ENCODE results near the gene GPSM1.

GPSM1 gene

GRCh38 chr9:136355616-136356557 lies 28.5 kb downstream of the GPSM1 start:
- no peaks in the 10 kb centered on the region for H3K9me3 ChIP-seq (ENCODE audit: control insufficient read depth, insufficient read depth, low read length)
- WGBS (ENCODE audit: insufficient coverage, insufficient read length) = no CpG with 5 or more reads among the region's 54 CpGs
- no peaks in the 10 kb centered on the region for H3K27me3 ChIP-seq (ENCODE audit: control insufficient read depth, insufficient read depth, low read length)
- no peaks in the 10 kb centered on the region; the same call in 1 of the 2 replicates for H3K36me3 ChIP-seq (ENCODE audit: control insufficient read depth, insufficient read depth, low read length)
- H3K27ac ChIP-seq (ENCODE audit: low read length) = no peak overlapping the region
- peaks cover 2% of the 10 kb centered on the region; the same call in 1 of the 2 replicates for H3K4me1 ChIP-seq (ENCODE audit: control insufficient read depth, insufficient read depth, low read length)
- H3K4me3 ChIP-seq (ENCODE audit: low read length) = no peak overlapping the region
- no peak for DNase-seq (ENCODE audit: low read depth, low spot score)

DNA sequence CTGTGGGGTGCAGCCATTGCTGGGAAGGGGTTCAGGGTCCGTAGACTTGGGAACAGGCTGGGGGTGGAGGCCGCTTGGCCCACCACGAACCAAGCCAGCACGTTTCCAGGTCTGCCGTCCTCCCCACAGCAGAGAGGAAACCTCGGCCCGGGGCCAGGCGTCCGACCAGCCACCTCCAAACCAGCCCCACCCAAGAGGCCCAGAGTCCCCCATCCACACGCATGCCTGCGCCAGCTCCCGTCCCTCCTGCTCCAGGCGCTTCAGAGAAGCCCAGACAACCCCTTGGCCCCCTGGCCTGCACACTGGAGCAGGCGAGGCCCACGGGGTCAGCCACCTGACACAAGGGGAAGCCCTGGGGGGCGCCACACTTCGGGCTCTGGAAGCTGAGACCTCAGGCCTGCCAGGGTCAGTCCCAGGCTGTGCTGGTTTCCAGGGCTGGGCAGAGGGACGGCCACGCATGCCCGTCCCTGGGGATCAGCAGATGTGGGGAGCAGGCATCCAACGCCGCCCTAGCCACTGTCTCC lies 29.9 kb downstream of the GPSM1 start:
- Histone ChIP-seq H3K9me3 (ENCODE audit: control insufficient read depth, insufficient read depth, low read length) (no peaks in the 10 kb centered on the region), H3K27ac (ENCODE audit: low read length) (no peak overlapping the region), H3K4me3 (ENCODE audit: low read length) (no peak overlapping the region), H3K27me3 (ENCODE audit: control insufficient read depth, insufficient read depth, low read length) (no peaks in the 10 kb centered on the region), H3K36me3 (ENCODE audit: control insufficient read depth, insufficient read depth, low read length) (no peaks in the 10 kb centered on the region; the same call in 1 of the 2 replicates), H3K4me1 (ENCODE audit: control insufficient read depth, insufficient read depth, low read length) (peaks cover 2% of the 10 kb centered on the region; the same call in 1 of the 2 replicates)
- no peak for DNase-seq (ENCODE audit: low read depth, low spot score)
- no CpG with 5 or more reads among the region's 22 CpGs for WGBS (ENCODE audit: insufficient coverage, insufficient read length)

DNA sequence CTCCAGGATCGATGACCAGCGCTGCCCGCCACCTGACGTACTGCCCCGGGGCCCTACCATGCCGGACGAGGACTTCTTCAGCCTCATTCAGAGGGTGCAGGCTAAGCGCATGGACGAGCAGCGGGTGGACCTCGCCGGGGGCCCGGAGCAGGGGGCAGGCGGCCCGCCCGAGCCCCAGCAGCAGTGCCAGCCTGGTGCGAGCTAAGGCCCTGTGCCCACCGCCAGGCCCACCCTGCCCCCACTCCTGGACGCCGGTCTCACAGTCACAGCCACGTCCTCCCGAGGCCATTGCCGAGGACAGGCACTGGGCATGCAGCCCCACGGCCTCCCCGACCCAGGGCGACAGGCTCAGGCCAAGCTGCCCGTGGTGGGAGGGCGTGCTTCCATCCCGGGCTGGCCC lies 30.7 kb downstream of the GPSM1 start:
- WGBS (ENCODE audit: insufficient coverage, insufficient read length) = no CpG with 5 or more reads among the region's 29 CpGs
- no peak overlapping the region for H3K27ac ChIP-seq (ENCODE audit: low read length)
- no peak for DNase-seq (ENCODE audit: low read depth, low spot score)
- no peaks in the 10 kb centered on the region for H3K9me3 ChIP-seq (ENCODE audit: control insufficient read depth, insufficient read depth, low read length)
- H3K4me3 ChIP-seq (ENCODE audit: low read length) = no peak overlapping the region
- H3K4me1 ChIP-seq (ENCODE audit: control insufficient read depth, insufficient read depth, low read length) = peaks cover 4% of the 10 kb centered on the region; the same call in 1 of the 2 replicates
- H3K27me3 ChIP-seq (ENCODE audit: control insufficient read depth, insufficient read depth, low read length) = no peaks in the 10 kb centered on the region
- H3K36me3 ChIP-seq (ENCODE audit: control insufficient read depth, insufficient read depth, low read length) = no peaks in the 10 kb centered on the region; the same call in 1 of the 2 replicates

GRCh38 chr9:136358888-136359287 lies 31.5 kb downstream of the GPSM1 start:
- Histone ChIP-seq H3K27ac (ENCODE audit: low read length) (no peak overlapping the region), H3K9me3 (ENCODE audit: control insufficient read depth, insufficient read depth, low read length) (no peaks in the 10 kb centered on the region), H3K4me1 (ENCODE audit: control insufficient read depth, insufficient read depth, low read length) (peaks cover 4% of the 10 kb centered on the region; the same call in 1 of the 2 replicates), H3K4me3 (ENCODE audit: low read length) (no peak overlapping the region), H3K36me3 (ENCODE audit: control insufficient read depth, insufficient read depth, low read length) (no peaks in the 10 kb centered on the region; the same call in 1 of the 2 replicates), H3K27me3 (ENCODE audit: control insufficient read depth, insufficient read depth, low read length) (no peaks in the 10 kb centered on the region)
- WGBS (ENCODE audit: insufficient coverage, insufficient read length) = no CpG with 5 or more reads among the region's 2 CpGs
- DNase-seq (ENCODE audit: low read depth, low spot score) = no peak

DNA sequence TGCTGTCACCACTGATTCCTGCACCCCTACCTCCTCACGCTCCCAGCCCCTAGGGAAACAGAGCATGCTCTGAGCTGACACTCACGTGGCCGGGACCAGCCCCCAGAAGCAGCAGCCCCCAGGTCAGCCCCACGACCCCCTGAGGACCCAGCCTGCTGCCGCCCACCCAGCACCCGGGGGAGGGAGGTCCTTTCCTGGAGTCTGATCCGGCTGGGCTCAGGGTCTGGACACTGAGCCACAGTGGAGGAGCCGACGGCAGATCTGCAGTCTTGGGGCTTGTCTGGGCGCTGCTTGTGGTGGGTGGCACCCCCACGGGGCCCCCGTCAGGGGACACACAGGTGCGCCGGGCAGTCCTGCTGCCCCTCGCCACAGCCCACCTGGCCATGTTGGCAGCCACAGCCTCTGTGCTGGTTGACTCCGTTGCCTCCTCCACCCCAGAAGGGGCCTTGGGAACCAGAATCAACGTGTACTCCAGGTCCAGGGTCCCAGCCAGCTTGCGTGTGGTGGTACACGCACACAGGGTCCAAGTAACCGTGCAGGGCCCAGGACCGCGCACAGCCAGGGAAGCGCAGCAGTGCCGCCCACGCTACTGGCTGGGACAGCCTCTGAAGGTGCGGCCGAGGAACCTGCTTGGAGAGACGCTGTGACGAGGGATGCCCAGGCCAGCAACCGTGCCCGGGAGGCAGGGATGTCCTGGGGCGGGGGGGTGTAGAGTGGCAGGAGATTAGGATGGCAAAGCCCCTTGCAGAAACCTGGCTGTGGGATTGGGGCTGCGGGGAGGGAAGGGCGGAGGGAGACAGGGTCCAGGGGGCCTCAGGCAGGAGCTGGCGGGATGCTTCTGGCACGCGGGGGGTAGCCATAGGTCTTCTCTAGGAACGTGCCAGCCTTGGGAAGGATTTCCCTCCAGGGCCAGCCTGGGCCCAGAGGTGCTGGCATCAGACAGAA lies 32.7 kb downstream of the GPSM1 start:
- Histone ChIP-seq H3K9me3 (ENCODE audit: control insufficient read depth, insufficient read depth, low read length) (no peaks in the 10 kb centered on the region), H3K27me3 (ENCODE audit: control insufficient read depth, insufficient read depth, low read length) (no peaks in the 10 kb centered on the region), H3K36me3 (ENCODE audit: control insufficient read depth, insufficient read depth, low read length) (no peaks in the 10 kb centered on the region; the same call in 1 of the 2 replicates), H3K27ac (ENCODE audit: low read length) (no peak overlapping the region), H3K4me3 (ENCODE audit: low read length) (no peak overlapping the region), H3K4me1 (ENCODE audit: control insufficient read depth, insufficient read depth, low read length) (peaks cover 2% of the 10 kb centered on the region; the same call in 1 of the 2 replicates)
- WGBS (ENCODE audit: insufficient coverage, insufficient read length) = no CpG with 5 or more reads among the region's 38 CpGs
- DNase-seq (ENCODE audit: low read depth, low spot score) = no peak

DNA sequence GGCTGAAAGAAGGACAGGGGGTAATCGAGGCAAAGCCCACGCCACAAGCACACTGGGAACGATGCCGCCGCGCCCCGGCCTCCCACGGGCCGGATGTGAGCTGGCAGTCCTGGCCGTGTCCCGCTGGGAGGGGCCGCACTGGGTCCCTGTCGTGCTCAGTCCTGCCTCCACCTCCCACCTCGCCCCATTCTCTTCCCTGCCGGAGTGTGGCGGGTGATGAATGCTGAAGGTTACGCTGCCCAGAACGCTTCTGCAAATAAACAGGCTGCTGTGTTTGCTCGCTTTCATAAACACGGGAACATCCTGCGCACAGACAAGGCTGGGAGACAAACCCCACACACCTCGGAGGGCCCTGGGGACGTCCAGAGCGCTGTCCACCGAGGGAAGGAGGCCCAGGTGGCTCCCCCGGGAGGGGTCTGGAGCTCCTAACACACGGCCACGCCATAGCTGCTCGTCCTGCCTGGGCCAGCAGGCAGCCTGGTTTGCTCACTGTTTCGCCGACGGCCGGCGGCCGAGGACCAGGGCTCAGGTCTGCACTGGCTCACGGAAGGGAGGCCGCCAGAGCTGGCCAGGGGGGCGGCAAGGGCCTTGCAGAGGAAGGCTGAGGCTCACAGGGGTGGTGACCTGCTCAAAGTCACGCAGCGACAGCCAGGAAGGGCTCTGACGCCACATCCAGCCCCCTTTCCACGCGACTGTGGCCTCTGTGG lies 33.9 kb downstream of the GPSM1 start:
- H3K36me3 ChIP-seq (ENCODE audit: control insufficient read depth, insufficient read depth, low read length) = no peaks in the 10 kb centered on the region; the same call in 1 of the 2 replicates
- H3K27me3 ChIP-seq (ENCODE audit: control insufficient read depth, insufficient read depth, low read length) = no peaks in the 10 kb centered on the region
- H3K4me1 ChIP-seq (ENCODE audit: control insufficient read depth, insufficient read depth, low read length) = peaks cover 2% of the 10 kb centered on the region; the same call in 1 of the 2 replicates
- no peak overlapping the region for H3K27ac ChIP-seq (ENCODE audit: low read length)
- no CpG with 5 or more reads among the region's 43 CpGs for WGBS (ENCODE audit: insufficient coverage, insufficient read length)
- DNase-seq (ENCODE audit: low read depth, low spot score) = no peak
- H3K9me3 ChIP-seq (ENCODE audit: control insufficient read depth, insufficient read depth, low read length) = no peaks in the 10 kb centered on the region
- no peak overlapping the region for H3K4me3 ChIP-seq (ENCODE audit: low read length)

GRCh38 chr9:136361754-136362449 lies 34.6 kb downstream of the GPSM1 start:
- no CpG with 5 or more reads among the region's 26 CpGs for WGBS (ENCODE audit: insufficient coverage, insufficient read length)
- no peaks in the 10 kb centered on the region for H3K27me3 ChIP-seq (ENCODE audit: control insufficient read depth, insufficient read depth, low read length)
- no peak overlapping the region for H3K27ac ChIP-seq (ENCODE audit: low read length)
- no peaks in the 10 kb centered on the region for H3K9me3 ChIP-seq (ENCODE audit: control insufficient read depth, insufficient read depth, low read length)
- no peaks in the 10 kb centered on the region; the same call in 1 of the 2 replicates for H3K36me3 ChIP-seq (ENCODE audit: control insufficient read depth, insufficient read depth, low read length)
- H3K4me1 ChIP-seq (ENCODE audit: control insufficient read depth, insufficient read depth, low read length) = peaks cover 2% of the 10 kb centered on the region; the same call in 1 of the 2 replicates
- no peak overlapping the region for H3K4me3 ChIP-seq (ENCODE audit: low read length)
- DNase-seq (ENCODE audit: low read depth, low spot score) = no peak

DNA sequence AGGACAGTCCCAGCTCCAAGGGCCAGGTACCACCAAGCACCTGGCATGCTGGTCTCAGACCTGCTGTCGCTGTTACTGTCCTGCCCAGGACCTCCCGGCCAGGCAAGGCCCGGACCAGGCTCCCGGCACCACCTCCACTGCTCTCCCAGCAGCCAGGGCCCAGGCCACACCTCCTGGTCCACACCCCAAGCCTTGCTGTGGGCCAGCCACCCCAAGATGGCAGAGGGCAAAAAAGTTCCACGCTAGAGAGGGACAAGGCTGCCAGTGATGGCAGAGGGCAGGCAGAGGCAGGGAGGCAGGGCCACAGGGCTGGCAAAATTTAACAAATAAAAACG lies 35.1 kb downstream of the GPSM1 start:
- DNase-seq (ENCODE audit: low read depth, low spot score) = no peak
- H3K27ac ChIP-seq (ENCODE audit: low read length) = no peak overlapping the region
- no peaks in the 10 kb centered on the region for H3K27me3 ChIP-seq (ENCODE audit: control insufficient read depth, insufficient read depth, low read length)
- H3K9me3 ChIP-seq (ENCODE audit: control insufficient read depth, insufficient read depth, low read length) = no peaks in the 10 kb centered on the region
- no peaks in the 10 kb centered on the region; the same call in 1 of the 2 replicates for H3K36me3 ChIP-seq (ENCODE audit: control insufficient read depth, insufficient read depth, low read length)
- WGBS (ENCODE audit: insufficient coverage, insufficient read length) = no CpG with 5 or more reads among the region's 6 CpGs
- peaks cover 2% of the 10 kb centered on the region; the same call in 1 of the 2 replicates for H3K4me1 ChIP-seq (ENCODE audit: control insufficient read depth, insufficient read depth, low read length)
- no peak overlapping the region for H3K4me3 ChIP-seq (ENCODE audit: low read length)

Data from iPS DF 6.9 (cell line).